AG04450 (cell line): ENCODE measurements around the gene RANBP17. TPM values are rescaled to one million over a fixed set of nuclear protein-coding genes. Genes with fewer than 3 reads are reported as not detected.

ENCODE experiments used
- CTCF ChIA-PET: fragments of 300-600, 350-600 bp; formaldehyde crosslinking; extraction: SDS; loops from one replicate; lab custom pipeline; 2022; ENCODE audit warnings: antibody characterized with exemption, inconsistent platforms; lab: Charles Lee
- POLR2A ChIA-PET: fragments of 350-600 bp; formaldehyde crosslinking; extraction: SDS; loops from one replicate; lab custom pipeline; 2021; ENCODE audit warnings: antibody characterized with exemption, inconsistent platforms; lab: Yijun Ruan, JAX
- DNase-seq: peaks from one replicate; pipeline ENCODE4 v3.0.0-alpha.2; 2011; ENCODE audit warnings: low read depth, low spot score
- H3K27ac ChIP-seq: one replicate; pipeline ENCODE4 v1.5.1; 2012; ENCODE audit warnings: low read depth, low read length, control low read depth
- H3K27me3 ChIP-seq: one replicate; pipeline ENCODE4 v1.6.0; 2012; ENCODE audit warnings: low read length; ENCODE audit not compliant: control insufficient read depth, insufficient read depth
- H3K4me3 ChIP-seq: 2 replicates; pipeline ENCODE4 v1.5.1; 2011; ENCODE audit warnings: mild to moderate bottlenecking, low read depth, low read length, control low read depth
- H3K9me3 ChIP-seq: 2 replicates; pipeline ENCODE4 v1.5.1; 2012; ENCODE audit warnings: low read length; ENCODE audit not compliant: control insufficient read depth, insufficient read depth
- polyA plus RNA-seq: library from polyadenylated mRNA; depleted of rRNA; stranded (reverse); fragments of >200 nt; gene quantifications from 2 replicates; pipeline ENCODE4 v1.2.3, GENCODE V29; 2011
- TF ChIP-seq, protein P1 (sequence below): IDR thresholded peaks from 2 replicates; pipeline ENCODE4 v1.5.1; 2011; ENCODE audit warnings: low read depth, low read length, control low read depth, inconsistent platforms

RANBP17 gene
- polyA plus RNA-seq, 1 experiment, result 11.6 TPM

- TF ChIP-seq, protein P1, sequence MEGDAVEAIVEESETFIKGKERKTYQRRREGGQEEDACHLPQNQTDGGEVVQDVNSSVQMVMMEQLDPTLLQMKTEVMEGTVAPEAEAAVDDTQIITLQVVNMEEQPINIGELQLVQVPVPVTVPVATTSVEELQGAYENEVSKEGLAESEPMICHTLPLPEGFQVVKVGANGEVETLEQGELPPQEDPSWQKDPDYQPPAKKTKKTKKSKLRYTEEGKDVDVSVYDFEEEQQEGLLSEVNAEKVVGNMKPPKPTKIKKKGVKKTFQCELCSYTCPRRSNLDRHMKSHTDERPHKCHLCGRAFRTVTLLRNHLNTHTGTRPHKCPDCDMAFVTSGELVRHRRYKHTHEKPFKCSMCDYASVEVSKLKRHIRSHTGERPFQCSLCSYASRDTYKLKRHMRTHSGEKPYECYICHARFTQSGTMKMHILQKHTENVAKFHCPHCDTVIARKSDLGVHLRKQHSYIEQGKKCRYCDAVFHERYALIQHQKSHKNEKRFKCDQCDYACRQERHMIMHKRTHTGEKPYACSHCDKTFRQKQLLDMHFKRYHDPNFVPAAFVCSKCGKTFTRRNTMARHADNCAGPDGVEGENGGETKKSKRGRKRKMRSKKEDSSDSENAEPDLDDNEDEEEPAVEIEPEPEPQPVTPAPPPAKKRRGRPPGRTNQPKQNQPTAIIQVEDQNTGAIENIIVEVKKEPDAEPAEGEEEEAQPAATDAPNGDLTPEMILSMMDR, result no peak
- Histone ChIP-seq H3K9me3 (no peaks in the 10 kb centered on the region), H3K27me3 (no peaks in the 10 kb centered on the region), H3K4me3 (no peak overlapping the region), H3K27ac (no peak overlapping the region)
- CTCF ChIA-PET, result interaction anchor here (1.3 kb wide), 1 partner anchor 56 kb away, joined by 5 read pairs; no protein-coding TSS in a partner anchor
- POLR2A ChIA-PET, result no interaction called here
- DNase-seq, result no peak
Measured at GRCh38 chr5:171263181-171263580, 401.4 kb downstream of the RANBP17 start.

DNA sequence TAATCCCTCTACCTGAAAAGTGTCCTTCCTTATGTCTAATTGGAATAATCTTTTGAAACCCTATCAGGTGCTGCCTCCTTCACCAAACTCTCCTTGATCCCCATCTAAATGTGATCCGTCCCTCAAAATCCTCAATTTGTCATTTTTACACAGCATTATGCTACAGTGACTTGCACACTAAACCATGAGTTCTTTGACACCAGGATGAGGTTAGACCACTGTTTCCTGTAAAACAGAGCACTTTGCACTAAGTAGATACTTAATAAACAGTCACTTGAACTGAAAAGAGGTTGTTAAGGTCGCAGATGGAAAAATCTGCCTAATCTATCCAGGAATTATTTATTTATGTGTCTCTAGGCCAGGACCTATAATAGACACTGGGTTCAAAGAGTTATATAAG lies 403.0 kb downstream of the RANBP17 start:
- ChIA-PET POLR2A (no interaction called here), CTCF (interaction anchor here (1.5 kb wide), 1 partner anchor 58 kb away, joined by 5 read pairs; no protein-coding TSS in a partner anchor)
- TF ChIP-seq, protein P1, result no peak
- no peak overlapping the region for H3K4me3 ChIP-seq
- no peak for DNase-seq
- H3K27ac ChIP-seq, result no peak overlapping the region
- no peaks in the 10 kb centered on the region for H3K9me3 ChIP-seq
- no peaks in the 10 kb centered on the region for H3K27me3 ChIP-seq

DNA sequence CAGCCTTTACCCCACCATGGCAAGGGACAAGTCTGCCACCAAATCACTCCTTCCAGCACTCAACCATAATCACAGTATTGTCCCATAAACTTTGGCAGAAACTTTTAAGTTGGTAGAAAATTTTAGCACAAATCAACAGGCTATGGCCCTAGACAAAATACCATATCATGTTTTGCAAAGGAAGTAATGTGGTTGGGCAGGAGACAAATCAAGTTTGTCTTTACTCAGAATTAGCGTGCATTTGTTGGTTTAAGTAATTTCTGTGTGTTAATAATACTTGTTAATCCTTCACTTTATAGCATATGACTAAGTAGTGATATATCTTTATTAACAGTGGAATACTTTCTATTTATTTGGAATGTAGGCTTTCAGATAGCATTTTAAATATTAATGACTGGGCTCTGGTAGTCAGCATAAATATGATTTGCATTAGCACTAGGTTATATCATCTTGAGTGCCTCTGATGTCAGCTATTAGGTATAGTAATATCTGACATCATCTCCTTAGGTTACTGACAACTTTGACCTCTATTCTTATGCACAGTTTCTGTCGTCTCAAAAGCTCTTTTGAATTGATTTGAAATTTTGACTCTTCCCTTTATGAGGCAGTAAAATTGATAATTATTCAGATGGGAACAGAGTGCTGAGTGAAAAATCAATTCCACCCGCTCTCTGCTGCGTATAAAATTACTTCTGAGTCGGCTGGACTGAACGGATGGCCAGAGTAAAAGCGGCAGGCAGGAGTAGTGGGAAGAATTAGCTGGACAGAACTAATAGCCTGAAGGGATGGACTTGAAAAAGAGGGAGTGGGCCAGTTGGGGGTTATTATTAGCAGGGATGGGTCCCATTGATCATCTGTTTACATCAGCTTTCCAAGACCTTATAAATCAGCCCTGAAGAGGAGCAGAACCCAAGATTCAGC lies 407.1 kb downstream of the RANBP17 start:
- no peaks in the 10 kb centered on the region for H3K9me3 ChIP-seq
- ChIA-PET POLR2A (no interaction called here), CTCF (interaction anchor here (0.8 to 1.0 kb wide), 2 partner anchors 64 to 69 kb away, joined by 3 to 4 read pairs; no protein-coding TSS in a partner anchor)
- no peaks in the 10 kb centered on the region for H3K27me3 ChIP-seq
- no peak overlapping the region for H3K4me3 ChIP-seq
- no peak for DNase-seq
- TF ChIP-seq, protein P1, result no peak
- peak overlapping the region; percentile 69 for H3K27ac ChIP-seq

DNA sequence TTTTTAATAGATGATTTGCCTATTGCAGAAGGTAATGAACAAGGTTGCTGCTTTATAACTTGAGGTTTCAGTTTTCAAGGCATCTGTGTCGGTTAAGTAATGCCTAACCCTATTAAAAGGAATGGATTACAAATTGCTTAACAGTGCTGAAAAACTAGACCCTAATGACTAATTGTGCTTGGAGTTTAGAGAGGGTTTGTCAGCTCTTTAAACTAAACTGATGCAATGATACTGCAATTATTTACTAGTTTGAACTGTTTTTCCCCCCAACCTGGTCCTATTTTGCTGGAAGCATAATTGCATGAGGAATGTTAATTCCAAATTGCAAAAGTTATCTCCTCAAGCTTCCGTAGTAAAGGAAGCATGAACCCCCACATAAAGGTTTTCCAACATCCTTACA lies 407.9 kb downstream of the RANBP17 start:
- ChIA-PET CTCF (no interaction called here), POLR2A (no interaction called here)
- no peak overlapping the region for H3K27ac ChIP-seq
- TF ChIP-seq, protein P1, result no peak
- no peaks in the 10 kb centered on the region for H3K27me3 ChIP-seq
- no peak overlapping the region for H3K4me3 ChIP-seq
- no peaks in the 10 kb centered on the region for H3K9me3 ChIP-seq
- DNase-seq, result peak; percentile 36

DNA sequence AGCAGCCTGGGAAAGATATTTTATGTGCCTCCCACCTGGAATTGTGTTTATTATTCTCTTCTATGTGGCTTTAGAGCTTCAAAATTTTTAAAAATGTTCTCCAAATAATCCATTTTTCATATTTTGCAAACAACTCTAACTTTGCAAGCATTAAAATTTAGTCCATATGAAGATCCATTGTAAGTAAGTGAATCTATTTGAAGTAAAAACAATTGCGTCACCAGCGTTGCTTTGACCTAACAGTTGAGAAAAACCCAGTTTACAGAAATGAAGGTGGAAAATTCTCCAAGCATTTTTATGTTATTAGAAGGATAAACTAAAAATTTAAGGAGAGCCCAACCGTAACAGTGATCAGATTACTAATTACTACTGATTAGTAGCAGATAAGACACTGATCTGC lies 408.3 kb downstream of the RANBP17 start:
- no peak overlapping the region for H3K27ac ChIP-seq
- H3K27me3 ChIP-seq, result no peaks in the 10 kb centered on the region
- H3K9me3 ChIP-seq, result no peaks in the 10 kb centered on the region
- ChIA-PET POLR2A (no interaction called here), CTCF (no interaction called here)
- H3K4me3 ChIP-seq, result no peak overlapping the region
- DNase-seq, result no peak
- TF ChIP-seq, protein P1, result no peak
